GM23248 (cell line): ENCODE data around the gene PCDHGA7.

Source experiments
- EZH2 ChIP-seq: fragments of 200-600 bp; sonication (generic); IDR thresholded peaks from 2 replicates; pipeline ENCODE4 v1.6.1; 2018; ENCODE audit warnings: antibody characterized with exemption, mild to moderate bottlenecking; ENCODE audit not compliant: insufficient read depth, poor library complexity, severe bottlenecking
- EZH2phosphoT487 ChIP-seq: fragments of 200-600 bp; sonication (generic); IDR thresholded peaks from 2 replicates; pipeline ENCODE4 v1.6.1; 2018; ENCODE audit warnings: antibody characterized with exemption, moderate library complexity, mild to moderate bottlenecking, low read depth; ENCODE audit not compliant: insufficient read depth

GRCh38 chr5:141422742-141423291, 40.3 kb downstream of the PCDHGA7 start:
- TF ChIP-seq EZH2phosphoT487 (no peak), EZH2 (no peak)
